GM19467 (cell line): ENCODE measurements around the gene URM1.
"Not testable (repeated sequence)": the region's sequence is repeated elsewhere in the genome, so short reads cannot be mapped to it uniquely, and the experiment has no call there.

Experiments used
- ATAC-seq: cut with Tn5 transposase; IDR thresholded peaks from one replicate; pipeline ENCODE4 v1.9.1; 2021; ENCODE audit warnings: mild to moderate bottlenecking, moderate library complexity; ENCODE audit not compliant: unreplicated experiment

Gene URM1

DNA sequence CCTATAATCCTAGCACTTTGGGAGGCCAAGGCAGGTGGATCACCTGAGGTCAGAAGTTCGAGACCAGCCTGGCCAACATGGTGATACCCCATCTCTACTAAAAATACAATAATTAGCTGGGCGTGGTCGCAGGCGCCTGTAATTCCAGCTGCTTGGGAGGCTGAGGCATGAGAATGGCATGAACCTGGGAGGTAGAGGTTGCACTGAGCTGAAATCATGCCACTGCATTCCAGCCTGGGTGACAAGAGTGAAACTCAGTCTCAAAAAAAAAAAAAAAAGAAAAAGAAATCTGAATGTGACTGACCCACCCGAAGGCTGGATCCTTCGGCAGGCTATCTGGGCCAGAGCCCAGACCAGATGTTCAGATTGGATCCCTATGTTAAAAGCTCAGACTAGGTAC lies 52.2 kb downstream of the URM1 start:
- not testable (repeated sequence) for ATAC-seq

DNA sequence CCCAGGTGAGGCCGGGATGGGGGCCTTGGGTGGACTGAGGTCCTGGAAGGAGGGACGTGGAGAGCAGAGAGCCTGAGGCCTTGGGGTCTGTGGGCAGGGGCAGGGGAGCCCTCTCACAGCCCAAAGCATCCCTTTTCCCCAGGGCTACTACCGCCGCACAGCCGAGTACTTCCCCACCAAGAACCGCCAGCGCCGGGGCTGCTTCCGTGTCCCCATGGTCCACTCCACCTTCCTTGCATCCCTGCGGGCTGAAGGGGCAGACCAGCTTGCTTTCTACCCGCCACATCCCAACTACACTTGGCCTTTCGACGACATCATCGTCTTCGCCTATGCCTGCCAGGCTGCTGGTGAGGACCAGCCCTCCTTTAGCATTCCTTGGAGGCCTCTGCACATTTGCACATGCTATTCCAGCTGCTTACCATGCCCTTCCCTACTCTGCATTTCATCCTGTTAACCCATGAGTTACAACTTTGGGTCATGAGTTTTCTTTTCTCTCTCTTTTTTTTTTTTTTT lies 53.1 kb downstream of the URM1 start:
- no peak for ATAC-seq

DNA sequence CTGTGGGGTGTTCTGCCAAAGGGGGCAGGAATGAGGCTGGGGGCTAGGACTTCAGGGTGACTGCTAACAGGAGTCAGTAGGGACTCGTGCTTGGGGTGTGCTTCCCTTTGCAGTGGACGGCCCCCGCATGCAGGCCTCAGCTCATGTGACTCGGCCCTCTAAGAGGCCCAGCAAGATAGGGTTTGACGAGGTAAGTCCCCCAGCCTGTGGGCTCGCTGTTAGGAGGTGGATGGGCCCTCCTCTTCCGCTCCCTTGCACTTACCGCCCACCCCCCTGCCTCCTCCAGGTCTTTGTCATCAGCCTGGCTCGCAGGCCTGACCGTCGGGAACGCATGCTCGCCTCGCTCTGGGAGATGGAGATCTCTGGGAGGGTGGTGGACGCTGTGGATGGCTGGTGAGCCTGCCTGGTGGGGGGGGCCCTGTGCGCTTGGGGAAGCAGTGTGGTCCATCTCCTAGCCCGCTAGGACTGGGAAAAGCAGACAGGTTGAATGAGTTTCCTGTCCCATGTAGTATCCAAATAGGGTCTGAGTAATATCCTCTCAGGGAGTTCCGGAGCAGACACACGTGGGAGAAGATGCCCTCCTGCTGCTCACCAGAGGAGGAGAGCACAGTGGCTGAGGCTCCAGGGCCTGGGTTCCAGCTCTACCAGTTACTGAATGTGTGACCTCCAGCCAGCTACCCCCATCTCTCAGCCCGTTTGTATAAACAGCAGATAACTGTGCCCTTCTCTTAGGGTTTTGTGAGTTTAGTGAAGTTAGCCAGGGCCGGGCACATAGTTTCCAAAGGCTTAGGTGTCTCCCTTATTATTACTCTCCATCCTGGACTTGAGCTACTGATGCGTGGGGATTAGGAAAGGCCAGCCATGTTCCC lies 57.7 kb downstream of the URM1 start:
- no peak for ATAC-seq

DNA sequence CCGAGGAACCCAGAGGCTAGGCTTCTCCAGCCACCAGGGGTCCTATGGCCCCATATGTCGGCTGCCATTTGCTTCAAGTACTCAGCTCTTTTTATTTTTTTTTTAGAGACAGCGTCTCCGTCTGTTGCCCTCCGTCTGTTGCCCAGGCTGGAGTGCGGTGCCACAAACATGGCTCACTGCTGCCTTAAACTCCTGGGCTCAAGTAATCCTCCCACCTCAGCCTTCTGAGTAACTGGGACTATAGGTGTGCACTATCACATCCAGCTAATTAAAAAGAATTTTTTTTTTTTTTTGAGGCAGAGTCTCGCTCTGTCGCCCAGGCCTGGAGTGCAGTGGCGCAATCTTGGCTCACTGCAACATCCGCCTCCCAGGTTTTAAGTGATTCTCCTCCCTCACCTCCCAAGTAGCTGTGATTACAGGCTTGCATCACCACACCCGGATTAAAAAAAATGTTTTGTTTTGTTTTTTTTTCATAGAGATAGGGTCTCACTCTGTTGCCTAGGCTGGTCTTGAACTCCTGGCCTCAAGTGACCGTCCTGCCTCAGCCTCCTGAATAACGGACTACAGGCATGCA lies 58.4 kb downstream of the URM1 start:
- no peak for ATAC-seq

DNA sequence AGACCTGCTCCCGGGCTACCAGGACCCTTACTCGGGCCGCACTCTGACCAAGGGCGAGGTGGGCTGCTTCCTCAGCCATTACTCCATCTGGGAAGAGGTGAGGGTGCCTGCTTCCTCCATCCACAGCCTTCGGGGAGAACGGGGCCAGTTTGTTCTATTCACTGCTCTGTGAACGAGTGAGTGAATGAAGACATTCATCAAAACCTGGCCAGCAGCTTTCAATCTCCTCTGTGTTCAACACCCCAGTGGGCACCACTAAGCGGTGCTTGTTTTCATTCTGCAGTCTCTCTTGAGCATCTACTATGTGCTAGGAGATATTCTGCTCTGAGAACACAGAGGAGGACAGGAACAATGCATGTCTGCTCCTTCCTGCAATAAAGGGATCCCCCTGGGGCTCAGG lies 60.0 kb downstream of the URM1 start:
- ATAC-seq = no peak

DNA sequence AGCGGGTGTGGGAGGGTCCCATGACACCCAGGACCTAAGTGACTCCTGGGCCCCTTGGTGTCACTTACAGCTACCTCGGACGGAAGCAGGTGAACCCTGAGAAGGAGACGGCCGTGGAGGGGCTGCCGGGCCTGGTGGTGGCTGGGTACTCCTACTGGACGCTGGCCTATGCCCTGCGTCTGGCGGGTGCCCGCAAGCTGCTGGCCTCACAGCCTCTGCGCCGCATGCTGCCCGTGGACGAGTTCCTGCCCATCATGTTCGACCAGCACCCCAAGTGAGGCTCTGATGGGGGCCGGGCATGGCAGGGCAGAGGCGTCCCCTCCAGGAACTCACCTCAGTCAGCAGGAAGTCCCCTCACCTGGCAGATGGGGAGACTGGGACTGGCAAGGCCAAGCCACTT lies 63.2 kb downstream of the URM1 start:
- ATAC-seq = no peak

DNA sequence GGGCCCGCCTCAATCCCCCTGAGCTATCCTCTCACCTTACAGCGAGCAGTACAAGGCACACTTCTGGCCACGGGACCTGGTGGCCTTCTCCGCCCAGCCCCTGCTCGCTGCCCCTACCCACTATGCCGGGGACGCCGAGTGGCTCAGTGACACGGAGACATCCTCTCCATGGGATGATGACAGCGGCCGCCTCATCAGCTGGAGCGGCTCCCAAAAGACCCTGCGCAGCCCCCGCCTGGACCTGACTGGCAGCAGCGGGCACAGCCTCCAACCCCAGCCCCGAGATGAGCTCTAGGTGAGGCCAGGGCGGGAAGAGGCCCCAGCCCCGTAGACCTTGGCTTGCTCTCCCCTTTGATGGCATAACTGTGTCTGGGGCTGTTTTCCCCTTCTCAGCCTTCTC lies 64.4 kb downstream of the URM1 start:
- ATAC-seq = no peak

DNA sequence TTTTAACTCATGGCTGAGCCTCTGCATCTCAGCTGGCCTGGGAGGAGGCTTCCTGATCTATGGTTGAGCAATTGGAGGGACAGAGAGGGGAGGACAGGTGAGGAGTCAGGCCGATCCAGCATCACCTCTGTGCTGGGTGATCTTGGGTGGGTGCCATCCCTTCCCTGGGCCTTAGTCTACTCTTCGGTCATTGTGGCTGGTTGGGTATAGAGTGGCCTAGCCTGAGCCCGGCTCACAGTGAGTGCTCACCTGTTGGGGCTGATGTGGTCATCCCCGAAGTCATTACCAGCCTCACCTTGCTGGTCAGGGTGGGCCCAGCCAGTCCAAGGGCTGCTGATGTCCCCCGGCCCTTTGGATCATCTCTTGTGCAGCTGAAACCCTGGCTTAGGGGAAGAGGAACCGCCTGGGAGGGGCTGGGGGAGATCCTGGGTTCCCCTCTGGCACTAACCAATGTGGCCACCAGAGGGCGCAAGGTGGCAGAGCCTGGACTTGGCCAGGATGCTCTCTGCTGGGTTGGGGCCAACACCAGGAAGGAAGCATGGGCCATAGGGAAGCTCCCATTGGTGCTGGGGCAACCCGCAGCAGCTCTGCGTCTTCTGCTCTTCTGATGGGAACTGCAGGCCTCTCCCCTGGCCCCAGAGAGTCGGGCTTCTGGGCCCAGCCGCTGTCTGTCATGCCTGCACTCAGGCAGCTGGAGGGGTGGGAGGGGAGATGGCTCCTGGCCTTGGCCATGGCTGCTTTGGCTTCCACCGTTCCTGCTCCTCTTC lies 67.4 kb downstream of the URM1 start:
- ATAC-seq = peak; percentile 63

DNA sequence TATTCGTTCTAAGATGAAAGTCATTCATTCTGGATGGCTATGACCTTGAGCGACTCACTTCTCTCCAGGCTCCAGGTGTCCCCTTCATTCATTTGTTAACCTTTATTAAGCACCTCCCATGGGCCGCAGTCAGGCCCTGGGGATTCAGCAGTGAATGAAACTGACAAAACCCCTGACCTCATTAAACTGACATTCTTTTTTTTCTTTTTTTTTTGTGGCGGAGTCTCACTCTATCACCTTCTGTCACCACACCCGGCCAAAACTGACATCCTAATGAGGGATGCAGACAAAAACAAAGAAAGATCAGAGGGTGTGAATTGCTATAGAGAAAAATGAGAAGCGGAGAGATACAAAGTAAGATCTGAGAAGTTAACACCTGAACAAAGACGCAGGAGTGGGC lies 68.1 kb downstream of the URM1 start:
- no peak for ATAC-seq
